Erythroblast (primary cell): ENCODE measurements around the gene KL.

Experiments used
- GATA1 ChIP-seq: IDR thresholded peaks from 2 replicates; pipeline ENCODE4 v1.6.1; 2011; ENCODE audit warnings: low read depth, mild to moderate bottlenecking, control low read depth, low read length, moderate library complexity
- POLR2A ChIP-seq: IDR thresholded peaks from 2 replicates; pipeline ENCODE4 v1.6.1; 2011; ENCODE audit warnings: mild to moderate bottlenecking, low read length

DNA sequence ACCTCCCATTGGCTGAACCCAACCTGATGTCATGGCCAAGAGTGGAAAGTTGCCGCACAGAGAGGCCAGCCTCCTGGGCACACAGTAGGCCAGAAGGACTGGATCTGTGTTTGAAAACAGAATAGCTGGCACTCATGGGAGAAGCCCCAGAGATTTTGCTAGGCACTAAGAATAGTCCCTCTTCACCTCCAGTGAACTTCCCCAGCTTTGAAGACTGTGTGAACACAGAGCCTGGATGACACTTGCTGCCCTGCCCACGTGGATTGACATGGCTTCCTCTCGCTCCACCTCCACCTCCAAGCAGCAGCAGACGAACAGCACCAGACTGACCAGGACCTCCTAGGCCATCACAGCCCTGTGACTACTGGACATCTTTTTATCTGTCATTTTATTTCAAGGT, 37.9 kb upstream of the KL start:
- TF ChIP-seq POLR2A (no peak), GATA1 (no peak)
